GM18873 (cell line): ENCODE results near the gene GPC5.
"Not testable (repeated sequence)": the region's sequence is repeated elsewhere in the genome, so short reads cannot be mapped to it uniquely, and the experiment has no call there.

ENCODE experiments used
- ATAC-seq: cut with Tn5 transposase; IDR thresholded peaks from one replicate; pipeline ENCODE4 v1.9.1; 2021; ENCODE audit warnings: mild to moderate bottlenecking, moderate library complexity, moderate number of reproducible peaks; ENCODE audit not compliant: unreplicated experiment, low FRiP score

Gene GPC5

DNA sequence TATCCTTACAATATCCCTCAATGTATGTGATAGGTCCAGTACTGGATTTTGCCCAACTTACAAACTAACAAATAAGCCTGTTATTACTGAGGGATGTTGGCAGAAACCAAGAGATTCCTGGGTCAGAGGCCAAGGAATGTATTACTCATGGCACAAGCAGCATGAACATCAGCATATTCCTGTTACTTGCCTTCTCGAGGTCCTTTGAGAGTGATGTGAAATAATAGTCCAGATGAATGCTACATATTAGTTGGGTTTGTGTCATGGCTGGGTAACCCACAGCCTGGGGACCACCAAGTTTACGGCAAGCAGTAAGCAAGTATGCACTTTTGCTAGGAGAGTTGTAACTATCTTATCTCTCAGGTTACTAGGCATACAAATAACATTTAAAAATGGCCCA, 1443.7 kb downstream of the GPC5 start:
- ATAC-seq, result no peak

DNA sequence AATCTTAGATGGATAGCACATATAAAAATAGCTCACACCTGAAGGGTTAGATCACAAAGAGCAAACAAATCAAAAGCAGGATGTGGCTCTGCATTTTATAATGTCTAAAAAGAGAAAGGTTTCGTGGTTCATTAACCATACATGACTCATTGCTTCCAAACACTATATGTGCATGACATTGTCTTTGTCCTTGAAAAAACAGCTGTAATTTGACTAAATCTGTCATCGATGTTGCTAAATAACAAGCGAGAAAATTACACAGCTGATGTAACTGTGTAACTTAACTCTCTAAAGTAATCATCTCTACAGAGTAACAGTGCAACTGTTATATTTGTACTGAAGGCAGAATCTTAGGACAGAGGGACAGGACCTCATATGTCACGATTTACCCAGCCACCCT, 1445.1 kb downstream of the GPC5 start:
- no peak for ATAC-seq

DNA sequence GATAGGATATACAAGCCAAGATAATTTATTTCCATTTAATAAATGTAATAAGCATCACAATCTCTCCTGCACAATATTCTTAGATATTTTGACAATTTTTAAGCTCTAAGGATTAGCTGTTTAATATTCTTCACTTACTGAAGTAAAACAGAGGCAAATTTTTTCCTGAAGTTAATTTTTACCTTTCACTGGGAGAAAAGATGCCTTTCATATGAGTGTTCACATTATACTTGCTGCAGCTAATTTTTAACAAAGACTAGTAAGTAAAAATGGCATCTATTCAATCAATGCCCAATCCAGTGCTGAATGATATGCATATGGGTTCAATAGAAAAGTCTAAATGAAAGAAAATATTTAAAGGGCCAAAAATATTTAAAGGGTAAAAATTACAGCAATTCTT, 1451.0 kb downstream of the GPC5 start:
- no peak for ATAC-seq

DNA sequence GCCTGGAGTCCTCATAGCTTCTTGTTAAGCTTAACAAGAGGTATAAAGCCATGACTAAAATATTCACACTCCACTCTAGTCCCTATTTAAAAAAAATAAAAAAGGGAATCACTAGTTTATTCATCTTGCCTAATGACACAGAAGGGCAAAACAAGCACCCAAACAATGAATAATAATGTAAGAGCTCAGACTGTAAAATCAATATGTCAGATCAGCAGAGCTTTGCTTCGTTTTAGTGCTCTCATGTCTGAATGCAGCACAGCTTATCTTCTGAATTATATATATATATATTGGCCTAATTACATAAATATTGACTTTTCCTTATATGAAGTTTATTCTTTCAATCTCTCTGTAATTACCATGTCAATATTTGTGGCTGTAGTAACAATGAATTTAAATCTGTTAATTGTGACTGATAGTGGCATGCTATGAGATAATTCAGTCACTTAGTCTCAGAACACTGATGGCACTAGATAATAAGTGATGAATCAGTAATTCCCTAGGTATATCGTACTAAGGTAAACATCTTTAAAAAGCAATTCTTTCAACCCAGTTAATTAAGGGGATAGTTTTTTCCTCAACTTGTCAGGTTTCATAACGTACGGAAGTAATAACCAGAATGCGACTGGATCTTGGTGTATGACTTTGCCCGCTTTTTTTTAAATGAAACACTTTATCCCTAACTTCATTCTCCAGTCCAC, 1466.3 kb downstream of the GPC5 start:
- no peak for ATAC-seq

DNA sequence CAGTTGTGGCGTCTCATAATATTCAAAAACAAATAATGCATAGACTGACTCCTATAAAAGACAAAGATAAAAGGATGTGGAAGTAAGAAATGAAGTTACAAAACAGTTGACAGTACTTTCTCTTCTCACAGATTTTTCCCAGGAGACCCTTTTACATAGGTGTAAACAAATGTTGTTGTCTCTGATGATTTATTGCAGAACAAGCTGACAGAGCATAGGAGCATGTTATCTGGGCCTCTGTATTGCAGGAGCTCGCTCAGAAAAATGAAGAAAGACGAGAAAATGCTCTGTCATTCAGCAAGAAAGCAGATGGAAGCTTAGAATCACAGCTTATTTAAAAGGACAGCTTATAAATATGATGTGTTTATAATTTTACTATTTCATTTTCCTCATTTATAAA, 1474.6 kb downstream of the GPC5 start:
- ATAC-seq, result no peak

DNA sequence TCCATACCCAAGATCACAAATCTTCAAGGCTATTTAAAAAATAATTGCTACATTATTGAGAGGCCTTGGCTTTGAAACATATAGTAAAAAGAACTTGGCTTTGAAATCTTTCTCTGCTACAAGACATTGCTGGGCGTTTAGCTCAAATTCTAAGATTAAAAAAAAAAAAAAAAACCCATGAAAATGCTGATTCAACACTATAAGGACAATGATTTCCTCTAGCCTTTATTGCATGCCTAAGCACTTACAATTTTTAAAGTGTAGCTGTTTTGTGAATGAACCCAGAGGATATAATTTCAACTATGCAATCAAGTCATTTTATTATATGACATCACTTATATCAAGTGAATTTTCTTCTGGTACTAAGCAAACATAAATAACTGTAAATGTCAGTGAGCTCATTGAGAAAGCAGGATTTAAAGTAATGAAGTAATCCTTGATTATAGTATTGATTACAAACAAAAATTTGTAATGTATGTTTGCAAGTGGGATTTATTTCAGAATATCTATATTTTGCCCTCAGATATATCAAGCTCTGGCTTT, 1488.2 kb downstream of the GPC5 start:
- no peak for ATAC-seq

DNA sequence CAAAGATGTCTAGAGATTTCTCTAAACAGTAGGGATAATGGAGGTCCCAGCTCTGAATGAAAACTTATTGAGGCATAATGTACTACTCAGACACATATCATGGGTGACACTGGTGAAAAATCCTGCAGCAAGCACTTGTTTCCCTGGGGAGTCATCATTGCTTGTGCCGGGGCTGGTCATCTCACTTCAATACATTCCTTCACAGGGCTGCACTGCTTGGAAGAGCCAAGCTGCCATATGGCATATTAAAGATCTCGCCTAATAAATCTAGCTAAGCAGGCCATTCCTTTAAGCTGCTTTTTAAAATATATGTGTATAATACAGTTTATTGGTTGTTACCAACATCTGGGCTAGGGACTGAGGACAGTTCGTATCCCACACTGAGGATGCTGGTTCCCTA, 1496.0 kb downstream of the GPC5 start:
- ATAC-seq, result no peak

DNA sequence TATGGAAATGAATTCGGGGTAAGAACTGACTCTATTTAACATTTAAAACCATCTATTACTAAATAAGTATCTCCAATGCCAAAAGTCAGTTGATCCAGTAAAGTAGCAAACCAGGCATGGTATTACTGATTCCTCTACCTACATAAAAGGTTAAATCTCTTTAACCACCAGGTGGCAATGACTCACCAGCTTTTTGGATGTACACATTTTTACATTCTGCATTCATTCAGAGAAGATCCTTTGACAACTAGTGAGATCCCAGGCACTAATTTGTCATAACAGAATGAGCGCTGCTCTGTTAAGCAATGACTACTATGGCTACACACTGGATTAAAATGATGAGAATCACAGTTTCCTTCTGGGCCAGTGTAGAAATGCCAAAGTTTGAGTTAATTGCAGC, 1498.4 kb downstream of the GPC5 start:
- ATAC-seq, result no peak

DNA sequence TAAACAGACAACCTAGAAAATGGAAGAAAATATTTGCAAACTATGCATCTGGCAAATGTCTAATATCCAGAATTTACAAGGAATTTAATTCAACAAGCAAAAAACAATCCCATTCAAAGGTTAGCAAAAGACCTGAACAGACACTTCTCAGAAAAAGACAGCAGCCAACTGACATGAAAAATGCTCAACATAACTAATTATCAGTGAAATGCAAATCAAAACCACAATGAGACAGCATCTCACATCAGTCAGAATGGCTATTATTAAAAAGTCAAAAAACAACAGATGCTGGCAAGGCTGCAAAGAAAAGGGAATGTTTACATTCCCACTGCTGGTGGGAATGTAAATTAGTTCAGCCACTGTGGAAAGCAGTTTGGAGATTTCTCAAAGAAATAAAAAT, 1500.5 kb downstream of the GPC5 start:
- ATAC-seq, result not testable (repeated sequence)

DNA sequence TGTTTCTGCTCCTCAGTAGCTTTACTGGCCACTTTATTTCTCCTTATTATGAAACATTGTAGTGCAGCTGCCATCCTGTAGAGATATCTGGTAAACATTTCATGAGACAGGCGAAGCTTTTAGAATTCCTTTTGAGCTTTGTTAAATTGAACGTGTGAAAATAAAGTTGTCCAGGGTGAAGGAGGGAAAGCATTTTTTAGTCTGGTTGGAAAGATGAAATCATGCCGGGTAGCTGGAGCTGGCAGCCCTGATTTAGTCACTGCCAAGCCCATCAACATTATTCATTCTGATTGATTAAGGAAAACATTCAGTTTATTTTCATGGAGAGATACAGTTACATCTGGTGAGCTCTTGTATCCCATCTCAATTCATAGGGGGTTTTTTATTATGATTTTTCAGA, 1502.0 kb downstream of the GPC5 start:
- ATAC-seq, result no peak

DNA sequence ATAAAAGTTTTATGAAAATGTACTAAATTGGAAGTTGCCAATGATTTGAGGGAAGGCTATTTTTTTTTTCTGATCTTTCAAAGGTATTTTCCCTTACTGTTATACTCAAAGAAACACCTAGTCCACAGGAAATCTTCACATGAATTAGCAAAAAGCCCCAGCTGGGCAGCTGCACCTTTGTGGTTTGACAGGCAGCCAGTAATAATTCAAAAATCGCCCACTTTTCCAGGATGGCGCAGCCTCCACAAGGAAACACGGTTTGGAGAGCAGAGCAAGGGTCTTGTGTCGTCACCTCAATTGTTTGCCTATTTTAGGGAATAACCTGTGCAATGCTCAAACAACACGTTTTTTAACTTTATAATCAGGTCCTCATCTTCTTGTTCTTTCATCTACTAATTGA, 1503.3 kb downstream of the GPC5 start:
- no peak for ATAC-seq

DNA sequence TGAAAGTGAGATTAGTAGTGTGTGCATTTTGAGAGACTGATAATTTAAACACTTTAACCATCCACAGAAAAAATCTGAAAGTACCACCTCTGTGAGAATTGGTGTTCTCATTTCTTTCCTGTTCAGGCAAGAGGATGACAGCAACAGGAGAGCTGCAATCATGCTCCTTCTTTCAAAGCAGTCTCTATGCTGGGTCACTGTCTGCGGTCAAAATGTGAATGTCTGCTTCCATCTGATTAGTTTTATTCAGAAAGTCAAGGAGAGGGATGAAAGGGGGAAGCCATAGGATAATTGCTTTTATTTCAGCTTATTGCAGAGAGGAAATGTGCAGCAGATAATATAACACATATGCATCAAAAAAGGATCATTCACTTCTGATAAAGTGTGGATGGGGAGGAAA, 1514.2 kb downstream of the GPC5 start:
- ATAC-seq, result no peak

DNA sequence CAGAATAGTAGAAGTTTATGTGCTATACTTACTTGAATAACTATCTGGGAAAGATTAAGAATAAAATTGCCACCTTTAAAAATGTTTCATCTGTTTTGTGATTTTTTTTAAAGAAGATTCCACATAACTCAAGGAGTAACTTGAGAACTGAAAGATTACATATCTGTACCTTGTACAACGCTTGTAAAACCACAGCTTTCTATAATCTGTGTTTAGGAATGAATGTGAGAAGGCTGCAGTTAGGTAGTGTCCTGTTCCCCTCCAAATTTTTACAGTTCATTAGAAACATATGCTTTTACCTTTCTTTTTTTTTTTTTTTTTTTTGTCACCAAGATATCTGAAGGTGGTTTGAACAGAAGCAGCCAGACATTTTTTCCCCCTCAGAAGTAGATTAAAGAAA, 1515.4 kb downstream of the GPC5 start:
- no peak for ATAC-seq
